HG02763 (cell line): ENCODE measurements around the gene NALCN.
"Not testable (repeated sequence)": the region's sequence is repeated elsewhere in the genome, so short reads cannot be mapped to it uniquely, and the experiment has no call there.

Experiments used
- ATAC-seq: cut with Tn5 transposase; IDR thresholded peaks from one replicate; pipeline ENCODE4 v1.9.1; 2021; ENCODE audit warnings: mild to moderate bottlenecking, moderate library complexity; ENCODE audit not compliant: unreplicated experiment

NALCN gene

DNA sequence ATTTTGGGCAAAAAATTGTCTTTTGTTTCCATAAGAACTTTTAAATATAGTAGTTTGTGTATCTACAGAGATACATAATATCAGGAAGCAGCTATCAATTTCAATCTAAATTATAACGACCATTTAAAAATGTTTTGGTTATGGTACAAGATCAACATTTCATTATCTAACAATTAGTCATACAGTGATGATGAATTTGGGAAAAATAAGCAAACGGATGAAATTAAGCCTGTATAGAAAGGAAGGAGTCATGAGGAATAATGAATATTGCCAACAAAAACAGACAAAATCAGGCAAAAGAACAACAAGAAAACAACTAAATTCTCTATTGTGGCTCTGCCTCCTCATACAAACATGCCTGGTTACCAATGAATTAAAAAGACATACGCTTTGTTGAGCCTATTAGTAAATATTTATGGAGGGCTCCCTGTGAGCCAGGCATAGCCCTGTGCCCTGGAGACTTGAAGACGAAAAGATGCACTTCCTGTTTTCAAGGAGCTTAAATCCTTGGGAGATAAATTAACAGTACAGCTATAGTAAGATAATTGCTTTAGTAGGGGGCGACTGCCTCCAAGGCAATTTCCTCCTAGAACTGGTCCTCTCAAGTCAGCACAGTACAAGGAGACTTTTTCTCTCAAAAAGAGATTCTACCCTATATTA is 73.0 kb downstream of the NALCN start:
- ATAC-seq: no peak

- no peak for ATAC-seq
Measured at GRCh38 chr13:101341464-101341863, 74.8 kb downstream of the NALCN start.

DNA sequence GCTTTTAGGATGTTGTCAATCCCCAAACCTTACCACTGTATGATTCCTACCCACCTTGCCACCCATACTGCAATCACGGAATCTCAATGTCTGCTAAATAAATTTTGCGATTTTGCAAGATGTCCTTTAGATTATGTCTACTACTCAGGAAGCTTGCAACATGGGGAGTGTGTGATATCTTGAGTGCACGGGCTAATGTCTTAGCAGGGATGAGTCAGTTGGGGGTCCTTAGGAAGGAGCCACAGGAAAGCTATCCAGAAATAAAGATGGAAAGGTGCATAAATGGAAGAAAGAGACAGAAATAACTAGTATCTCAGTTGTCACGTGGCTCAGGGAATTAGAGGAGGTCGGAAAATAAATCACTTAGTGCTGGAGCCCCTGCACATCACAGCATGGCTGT is 77.1 kb downstream of the NALCN start:
- ATAC-seq: no peak

DNA sequence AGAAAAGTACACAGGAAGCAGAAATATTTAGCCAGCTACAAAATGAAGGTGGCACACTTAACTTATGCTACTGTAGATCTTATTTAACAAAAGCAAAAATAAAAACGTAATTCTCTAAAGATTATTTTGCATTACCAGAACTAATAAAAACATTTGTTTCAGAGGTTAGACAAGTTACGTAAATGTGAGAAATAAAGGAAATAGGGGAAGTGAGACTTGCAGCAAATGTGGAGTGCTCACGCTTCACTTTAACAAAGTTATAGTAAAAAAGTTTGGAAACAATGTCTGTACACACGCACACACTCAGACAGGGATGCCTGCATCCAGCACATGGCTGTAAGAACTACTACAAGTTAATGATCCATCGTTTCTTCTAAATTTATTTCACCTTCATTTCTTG is 83.7 kb downstream of the NALCN start:
- no peak for ATAC-seq

- ATAC-seq: no peak
Measured at GRCh38 chr13:101331731-101332130, 84.6 kb downstream of the NALCN start.

DNA sequence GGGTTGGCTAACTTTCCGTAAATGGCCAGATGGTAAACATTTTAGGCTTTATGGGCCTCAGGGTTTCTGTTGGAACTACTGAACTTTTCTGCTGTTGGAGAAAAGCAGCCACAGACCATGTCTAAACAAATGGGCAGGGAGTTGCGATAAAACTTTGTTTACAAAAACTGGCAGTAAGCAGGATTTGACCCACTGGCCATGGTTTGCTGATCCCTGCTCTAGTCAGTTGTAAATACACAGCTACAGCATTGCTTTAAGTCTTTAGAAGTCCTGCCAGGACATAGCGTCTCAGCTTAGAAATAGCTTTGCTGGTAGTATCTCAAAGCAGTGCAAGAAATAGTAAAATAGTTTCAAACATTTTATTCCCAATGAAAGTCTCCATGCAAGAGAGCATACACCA is 88.4 kb downstream of the NALCN start:
- no peak for ATAC-seq

- ATAC-seq: no peak
Measured at GRCh38 chr13:101326710-101327109, 89.6 kb downstream of the NALCN start.

- no peak for ATAC-seq
Measured at GRCh38 chr13:101325423-101325822, 90.9 kb downstream of the NALCN start.

GRCh38 chr13:101323601-101324000 is 92.7 kb downstream of the NALCN start:
- ATAC-seq: no peak

- no peak for ATAC-seq
Measured at GRCh38 chr13:101317986-101318523, 98.3 kb downstream of the NALCN start.

- ATAC-seq: not testable (repeated sequence)
Measured at GRCh38 chr13:101313479-101313878, 102.8 kb downstream of the NALCN start.

DNA sequence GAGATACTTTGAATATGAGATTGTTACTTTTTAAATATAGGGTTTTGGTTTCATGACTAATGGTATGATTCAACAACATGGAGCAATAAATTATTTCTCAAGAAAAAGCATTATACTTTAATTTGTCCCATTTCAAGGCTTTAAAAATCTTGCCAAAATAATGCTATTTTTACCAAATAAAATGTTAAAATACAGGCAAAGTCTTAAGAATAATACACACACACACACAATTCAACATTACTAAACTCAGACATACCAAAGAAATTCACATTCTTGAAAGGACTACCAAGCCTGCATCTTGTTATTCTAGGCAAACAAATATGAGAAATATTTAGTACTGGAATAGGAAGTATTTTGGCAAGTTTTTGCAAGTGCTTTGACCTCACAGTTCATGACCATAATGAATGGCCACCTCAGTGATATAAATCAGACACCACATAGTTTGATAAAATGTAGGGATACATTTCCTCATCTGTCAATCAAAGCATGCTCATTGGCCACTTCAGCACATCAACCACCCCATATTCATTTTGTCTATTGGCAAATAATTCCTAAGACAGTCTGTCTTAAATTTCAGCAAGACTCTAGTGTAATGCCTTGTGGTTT is 107.2 kb downstream of the NALCN start:
- no peak for ATAC-seq

- no peak for ATAC-seq
Measured at GRCh38 chr13:101308247-101309013, 107.9 kb downstream of the NALCN start.

DNA sequence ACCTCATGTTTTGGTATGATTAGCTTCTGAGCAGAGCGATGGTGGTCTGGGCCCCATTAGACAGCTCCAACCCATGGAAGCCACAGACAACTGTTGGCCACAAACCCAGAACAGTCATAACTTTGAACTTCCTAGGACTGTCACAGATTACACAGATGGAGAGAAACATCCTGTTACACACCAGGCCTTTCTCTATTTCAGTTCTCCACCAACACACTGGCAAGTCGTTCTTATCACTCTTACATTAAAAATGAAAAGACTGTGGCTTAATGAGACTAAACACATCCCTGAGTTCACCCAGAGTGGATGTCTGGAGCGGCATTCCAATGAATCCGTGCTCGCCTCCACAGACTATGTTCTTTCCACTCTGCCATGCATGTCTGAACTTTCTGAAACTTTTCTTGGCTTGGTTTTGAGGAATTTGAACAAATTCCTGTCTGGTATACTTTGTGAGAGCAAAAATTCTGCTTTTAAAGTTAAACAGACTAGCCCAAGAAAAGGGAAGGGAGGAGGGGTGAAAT is 109.1 kb downstream of the NALCN start:
- no peak for ATAC-seq

DNA sequence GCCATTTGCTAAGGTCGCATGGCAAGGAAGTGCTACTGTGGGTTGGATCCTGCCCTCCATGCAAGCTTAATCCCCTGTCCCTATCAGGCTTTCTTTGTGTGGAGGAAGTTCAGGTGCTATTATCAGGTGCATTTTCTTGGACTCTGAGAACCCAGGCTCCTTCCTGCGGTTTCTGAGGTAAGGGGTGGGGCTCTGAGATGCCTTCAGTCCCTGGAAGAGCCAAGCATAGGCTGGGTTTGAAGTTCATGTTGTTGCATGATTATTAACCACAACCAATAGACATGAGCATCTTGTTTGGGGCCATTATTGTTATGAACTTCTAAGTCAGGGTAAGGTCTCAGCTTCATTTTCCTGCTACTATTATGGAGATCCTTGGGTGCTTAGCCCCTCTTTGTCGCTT is 109.5 kb downstream of the NALCN start:
- ATAC-seq: no peak

DNA sequence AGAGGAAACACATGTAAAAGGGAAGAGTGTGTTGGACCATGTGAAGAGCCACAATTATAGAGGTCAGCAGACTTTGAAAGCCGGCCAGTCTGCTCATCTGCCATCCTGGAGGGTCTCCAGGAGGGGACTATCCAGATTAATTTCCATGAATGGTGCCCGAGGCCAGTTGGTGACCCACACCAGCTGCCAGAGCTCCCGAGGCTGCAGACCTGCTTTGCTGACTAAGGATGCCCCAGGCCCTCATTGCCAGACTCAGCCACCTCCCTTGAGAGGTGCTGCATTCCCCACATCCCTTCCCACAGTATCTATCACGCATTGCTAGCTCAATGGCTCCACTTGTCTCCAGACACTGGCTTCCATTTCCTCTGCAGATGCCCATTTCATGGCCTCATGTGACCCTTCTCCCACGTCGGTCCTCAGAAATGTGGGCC is 110.3 kb downstream of the NALCN start:
- no peak for ATAC-seq

GRCh38 chr13:101303521-101303920 is 112.8 kb downstream of the NALCN start:
- ATAC-seq: no peak

- no peak for ATAC-seq
Measured at GRCh38 chr13:101301053-101301452, 115.3 kb downstream of the NALCN start.

GRCh38 chr13:101300531-101300930 is 115.8 kb downstream of the NALCN start:
- ATAC-seq: no peak

- no peak for ATAC-seq
Measured at GRCh38 chr13:101298517-101298916, 117.8 kb downstream of the NALCN start.

DNA sequence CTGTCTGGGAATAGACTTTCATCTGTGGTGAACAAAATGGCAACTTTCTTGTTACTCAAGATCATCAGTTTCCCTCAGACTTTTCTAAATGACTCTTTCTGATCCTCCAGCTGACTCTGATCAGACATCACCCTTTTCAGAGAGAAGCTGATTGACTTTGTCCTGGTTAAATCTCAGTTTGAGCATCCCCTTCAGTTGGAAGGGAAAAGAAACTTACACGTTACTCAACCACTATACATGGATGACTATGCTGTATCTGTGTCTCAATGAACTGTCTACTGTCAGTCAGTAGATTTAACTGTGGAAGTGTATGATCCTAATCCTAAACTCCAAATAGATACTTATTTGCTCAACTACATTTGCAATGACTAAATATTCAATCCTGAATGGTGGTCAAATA is 118.5 kb downstream of the NALCN start:
- no peak for ATAC-seq

DNA sequence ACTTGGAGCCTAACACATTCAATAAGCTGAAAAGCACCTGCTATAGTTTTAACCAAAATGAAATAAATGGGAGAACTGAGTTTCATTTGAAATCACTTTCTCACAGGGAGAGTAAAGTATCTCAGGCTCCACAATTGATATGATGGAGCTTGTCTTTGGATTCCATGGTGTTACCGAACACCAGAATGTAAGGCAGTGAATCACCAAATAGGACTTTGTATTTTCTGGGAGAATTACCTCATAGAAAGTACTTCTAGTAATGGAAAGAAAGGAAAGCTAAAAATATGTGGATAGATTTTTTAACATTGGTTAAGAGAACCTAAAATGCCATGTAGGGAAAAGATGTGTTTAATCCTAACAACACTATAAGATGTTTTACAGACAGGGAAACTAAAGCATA is 123.6 kb downstream of the NALCN start:
- no peak for ATAC-seq
